ENCODE measurements around the gene CD244.

GRCh38 chr1:160853754-160854153, 8.9 kb downstream of the CD244 start:
- TF ChIP-seq CTCF (IDR thresholded peaks at IDR 0.05) (no peak), POLR2AphosphoS5 (IDR thresholded peaks at IDR 0.05) (no peak), POLR2A (IDR thresholded peaks at IDR 0.05) (no peak)

Measured in stomach (tissue), 4 donors.